PFSK-1 (cell line): ENCODE results near the gene PRDM8.

Experiments
- FOXP2 ChIP-seq: optimal IDR thresholded peaks from 2 replicates; pipeline ENCODE3; 2011; ENCODE audit warnings: borderline replicate concordance, control low read depth, inconsistent platforms; ENCODE audit not compliant: insufficient read depth; ENCODE audit errors: extremely low read length, extremely low read depth
- POLR2AphosphoS5 ChIP-seq: IDR thresholded peaks from 2 replicates; pipeline ENCODE4 v1.6.1; 2012; ENCODE audit warnings: low read depth, mild to moderate bottlenecking, control low read depth, low read length, moderate library complexity
- SIN3A ChIP-seq: IDR thresholded peaks from 2 replicates; pipeline ENCODE4 v1.6.1; 2012; ENCODE audit warnings: mild to moderate bottlenecking, low read length, moderate library complexity, borderline replicate concordance; ENCODE audit not compliant: insufficient read depth
- TAF1 ChIP-seq: IDR thresholded peaks from 2 replicates; pipeline ENCODE4 v1.6.1; 2012; ENCODE audit warnings: low read length, control low read depth, borderline replicate concordance; ENCODE audit not compliant: insufficient read depth
- TF ChIP-seq, protein P1 (sequence below), 2 experiments: IDR thresholded peaks; 2 replicates each; pipeline versions ENCODE4 v1.6.1 to v1.8.0; 2011 to 2012; ENCODE audit warnings: low read depth in 2 of 2, low read length in 2 of 2, control low read depth in 1 of 2, inconsistent platforms in 1 of 2, mild to moderate bottlenecking in 1 of 2, moderate library complexity in 1 of 2; ENCODE audit not compliant: insufficient read depth in 1 of 2

PRDM8 gene

GRCh38 chr4:80196259-80196921 lies 913 bp upstream of the PRDM8 start:
- TF ChIP-seq SIN3A = no peak
- TF ChIP-seq, protein P1, sequence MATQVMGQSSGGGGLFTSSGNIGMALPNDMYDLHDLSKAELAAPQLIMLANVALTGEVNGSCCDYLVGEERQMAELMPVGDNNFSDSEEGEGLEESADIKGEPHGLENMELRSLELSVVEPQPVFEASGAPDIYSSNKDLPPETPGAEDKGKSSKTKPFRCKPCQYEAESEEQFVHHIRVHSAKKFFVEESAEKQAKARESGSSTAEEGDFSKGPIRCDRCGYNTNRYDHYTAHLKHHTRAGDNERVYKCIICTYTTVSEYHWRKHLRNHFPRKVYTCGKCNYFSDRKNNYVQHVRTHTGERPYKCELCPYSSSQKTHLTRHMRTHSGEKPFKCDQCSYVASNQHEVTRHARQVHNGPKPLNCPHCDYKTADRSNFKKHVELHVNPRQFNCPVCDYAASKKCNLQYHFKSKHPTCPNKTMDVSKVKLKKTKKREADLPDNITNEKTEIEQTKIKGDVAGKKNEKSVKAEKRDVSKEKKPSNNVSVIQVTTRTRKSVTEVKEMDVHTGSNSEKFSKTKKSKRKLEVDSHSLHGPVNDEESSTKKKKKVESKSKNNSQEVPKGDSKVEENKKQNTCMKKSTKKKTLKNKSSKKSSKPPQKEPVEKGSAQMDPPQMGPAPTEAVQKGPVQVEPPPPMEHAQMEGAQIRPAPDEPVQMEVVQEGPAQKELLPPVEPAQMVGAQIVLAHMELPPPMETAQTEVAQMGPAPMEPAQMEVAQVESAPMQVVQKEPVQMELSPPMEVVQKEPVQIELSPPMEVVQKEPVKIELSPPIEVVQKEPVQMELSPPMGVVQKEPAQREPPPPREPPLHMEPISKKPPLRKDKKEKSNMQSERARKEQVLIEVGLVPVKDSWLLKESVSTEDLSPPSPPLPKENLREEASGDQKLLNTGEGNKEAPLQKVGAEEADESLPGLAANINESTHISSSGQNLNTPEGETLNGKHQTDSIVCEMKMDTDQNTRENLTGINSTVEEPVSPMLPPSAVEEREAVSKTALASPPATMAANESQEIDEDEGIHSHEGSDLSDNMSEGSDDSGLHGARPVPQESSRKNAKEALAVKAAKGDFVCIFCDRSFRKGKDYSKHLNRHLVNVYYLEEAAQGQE (IDR thresholded peaks at IDR 0.05; ENCODE audit: insufficient read depth in 1 of 2, low read depth in 2 of 2, low read length in 2 of 2) = no peak
- TF ChIP-seq FOXP2 = no peak
- TF ChIP-seq POLR2AphosphoS5 = no peak
- TF ChIP-seq TAF1 = no peak

DNA sequence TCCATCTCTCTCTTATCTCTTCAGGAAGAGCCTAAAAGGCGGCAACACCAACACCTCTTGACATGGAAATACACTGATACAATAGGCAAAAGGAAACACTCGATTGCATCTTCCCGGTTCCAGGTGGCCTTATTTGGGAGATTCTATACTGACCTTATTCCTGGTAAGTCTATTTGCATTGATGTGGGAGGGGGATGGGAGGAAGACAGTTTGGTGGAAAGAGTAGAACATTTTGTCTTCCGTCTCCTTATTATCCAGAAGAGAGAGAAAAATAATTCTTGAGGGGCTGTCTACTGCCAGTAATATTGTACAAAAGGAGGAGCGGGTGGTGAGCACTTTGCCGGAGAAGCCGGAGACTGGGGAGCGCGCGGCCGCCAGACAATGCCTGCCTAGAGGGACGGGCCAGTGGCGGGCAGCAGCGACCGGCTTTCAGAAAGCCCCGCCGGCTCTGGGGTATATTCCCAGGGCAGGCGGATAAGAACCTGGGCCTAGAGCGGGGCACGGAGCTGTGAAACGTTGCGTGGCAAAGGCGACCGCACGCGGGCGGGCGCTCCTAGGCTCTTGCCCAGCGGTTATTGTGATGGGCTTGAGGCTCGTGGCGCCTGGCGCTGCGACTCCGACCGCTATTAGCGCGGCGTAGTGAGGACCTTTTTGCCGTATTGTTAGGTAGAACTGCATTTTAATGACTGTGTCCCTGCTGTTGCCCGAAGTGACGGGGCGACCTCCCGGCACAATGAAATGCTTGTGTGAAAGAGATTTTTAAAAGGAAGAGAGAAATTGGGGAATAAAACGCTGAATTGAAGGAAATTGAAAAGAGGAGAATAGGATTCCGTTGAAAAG lies 518 bp downstream of the PRDM8 start:
- TF ChIP-seq FOXP2 (no peak), SIN3A (no peak), TAF1 (no peak), POLR2AphosphoS5 (no peak)
- TF ChIP-seq, protein P1 (IDR thresholded peaks at IDR 0.05; ENCODE audit: insufficient read depth in 1 of 2, low read depth in 2 of 2, low read length in 2 of 2) = no peak

- TF ChIP-seq FOXP2 (no peak), TAF1 (no peak), POLR2AphosphoS5 (no peak), SIN3A (no peak)
- TF ChIP-seq, protein P1 (IDR thresholded peaks at IDR 0.05; ENCODE audit: insufficient read depth in 1 of 2, low read depth in 2 of 2, low read length in 2 of 2) = no peak
Observed at GRCh38 chr4:80198441-80198837, 1.1 kb downstream of the PRDM8 start.

- TF ChIP-seq TAF1 = no peak
- no peak for TF ChIP-seq FOXP2
- TF ChIP-seq SIN3A = no peak
- TF ChIP-seq POLR2AphosphoS5 = no peak
- TF ChIP-seq, protein P1 (IDR thresholded peaks at IDR 0.05; ENCODE audit: insufficient read depth in 1 of 2, low read depth in 2 of 2, low read length in 2 of 2) = no peak
Observed at GRCh38 chr4:80199004-80199560, 1.8 kb downstream of the PRDM8 start.
